ENCODE measurements around the gene MCM9. TPM values are rescaled to one million over a fixed set of nuclear protein-coding genes. Genes with fewer than 3 reads are reported as not detected.

Gene MCM9
- total RNA-seq, 1 experiment from 2014 or later, result 18.6 TPM

DNA sequence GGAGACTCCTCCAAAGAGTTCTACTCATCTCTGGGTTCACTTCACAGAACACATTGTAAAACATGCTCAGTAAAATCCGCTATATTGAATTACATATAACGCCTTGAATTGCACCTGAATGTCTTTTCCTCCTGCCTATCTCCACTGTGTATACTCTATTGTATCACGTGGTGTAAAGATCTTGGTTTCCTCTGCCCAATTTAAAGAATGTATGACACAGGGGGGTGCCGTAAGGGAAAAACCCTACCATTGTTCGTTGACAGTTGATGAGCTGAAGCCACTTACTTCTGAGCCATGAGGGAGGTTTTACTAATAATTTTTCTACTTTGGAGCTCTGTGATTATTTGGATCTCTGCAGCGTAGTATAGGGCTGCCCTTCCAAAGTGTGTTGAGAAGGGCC is 35.0 kb downstream of the MCM9 start:
- no peak for DNase-seq
- H3K4me1 ChIP-seq (ENCODE audit: insufficient read depth, low read length), result peaks cover 3% of the 10 kb centered on the region; the same call in 1 of the 2 replicates
- Mint-ChIP-seq H3K27ac (peak overlapping the region in 2 of 3 experiments; percentile 8 to 21; a peak in 3 of 7 replicates), H3K4me1 (peaks cover 27 to 37% of the 10 kb centered on the region in 2 experiments), H3K27me3 (ENCODE audit: low read depth) (no peaks in the 10 kb centered on the region), H3K9me3 (no peaks in the 10 kb centered on the region), H3K36me3 (ENCODE audit: insufficient read depth in 1 of 3, low read depth in 3 of 3) (peaks cover 19 to 59% (median 50%) of the 10 kb centered on the region in 3 experiments), H3K4me3 (no peak overlapping the region)
- H3K23me2 ChIP-seq (ENCODE audit: insufficient read length, low read depth, low read length, poor library complexity, severe bottlenecking), result no peaks in the 10 kb centered on the region
- no peak overlapping the region for H3K4me2 ChIP-seq (ENCODE audit: insufficient read depth, insufficient read length, low read length)
- H2BK120ac ChIP-seq (ENCODE audit: low read depth, low read length, poor library complexity, severe bottlenecking), result no peak overlapping the region
- TF ChIP-seq, protein P1, sequence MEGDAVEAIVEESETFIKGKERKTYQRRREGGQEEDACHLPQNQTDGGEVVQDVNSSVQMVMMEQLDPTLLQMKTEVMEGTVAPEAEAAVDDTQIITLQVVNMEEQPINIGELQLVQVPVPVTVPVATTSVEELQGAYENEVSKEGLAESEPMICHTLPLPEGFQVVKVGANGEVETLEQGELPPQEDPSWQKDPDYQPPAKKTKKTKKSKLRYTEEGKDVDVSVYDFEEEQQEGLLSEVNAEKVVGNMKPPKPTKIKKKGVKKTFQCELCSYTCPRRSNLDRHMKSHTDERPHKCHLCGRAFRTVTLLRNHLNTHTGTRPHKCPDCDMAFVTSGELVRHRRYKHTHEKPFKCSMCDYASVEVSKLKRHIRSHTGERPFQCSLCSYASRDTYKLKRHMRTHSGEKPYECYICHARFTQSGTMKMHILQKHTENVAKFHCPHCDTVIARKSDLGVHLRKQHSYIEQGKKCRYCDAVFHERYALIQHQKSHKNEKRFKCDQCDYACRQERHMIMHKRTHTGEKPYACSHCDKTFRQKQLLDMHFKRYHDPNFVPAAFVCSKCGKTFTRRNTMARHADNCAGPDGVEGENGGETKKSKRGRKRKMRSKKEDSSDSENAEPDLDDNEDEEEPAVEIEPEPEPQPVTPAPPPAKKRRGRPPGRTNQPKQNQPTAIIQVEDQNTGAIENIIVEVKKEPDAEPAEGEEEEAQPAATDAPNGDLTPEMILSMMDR (conservative IDR thresholded peaks at IDR 0.05), result no peak
- H3K4ac ChIP-seq (ENCODE audit: low read depth, low read length), result no peak overlapping the region
- no peaks in the 10 kb centered on the region for H3K27me3 ChIP-seq (ENCODE audit: insufficient read depth, low read length)
- H3K9me3 ChIP-seq (ENCODE audit: control insufficient read depth, low read depth, low read length), result no peaks in the 10 kb centered on the region
- no peak overlapping the region for H3K14ac ChIP-seq (ENCODE audit: insufficient read depth, low read length)
- H3K56ac ChIP-seq (ENCODE audit: insufficient read length, low read depth, low read length), result no peak overlapping the region
- no peak overlapping the region for H2BK5ac ChIP-seq (ENCODE audit: insufficient read length, low read length)
- WGBS (ENCODE audit: extremely low coverage, insufficient read length, low lambda C conversion rate), result no CpG with 5 or more reads among the region's 6 CpGs
- no peak overlapping the region for H2BK12ac ChIP-seq (ENCODE audit: insufficient read length, low read depth, low read length)
- no peak overlapping the region for H4K91ac ChIP-seq (ENCODE audit: insufficient read length, low read depth, low read length)
- H3K79me1 ChIP-seq (ENCODE audit: insufficient read depth, low read depth, low read length, poor library complexity, severe bottlenecking), result no peaks in the 10 kb centered on the region
- H4K5ac ChIP-seq (ENCODE audit: insufficient read length, low read depth, low read length), result no peak overlapping the region
- no peak overlapping the region for H2AFZ ChIP-seq (ENCODE audit: low read length)
- no peak overlapping the region for H2BK20ac ChIP-seq (ENCODE audit: low read depth, low read length, poor library complexity, severe bottlenecking)
- no peak overlapping the region for H2BK15ac ChIP-seq (ENCODE audit: low read depth, low read length)
- H3K18ac ChIP-seq (ENCODE audit: insufficient read length, low read depth, low read length), result no peak overlapping the region
- no peaks in the 10 kb centered on the region for H4K20me1 ChIP-seq (ENCODE audit: control insufficient read depth, insufficient read depth, insufficient read length)
- H3K23ac ChIP-seq (ENCODE audit: insufficient read length, low read depth, low read length), result no peak overlapping the region
- no peak overlapping the region for H2AK5ac ChIP-seq (ENCODE audit: insufficient read length, low read length)
- no peak overlapping the region for H3K27ac ChIP-seq (ENCODE audit: insufficient read length, low read depth, low read length)
- H3K79me2 ChIP-seq (ENCODE audit: insufficient read depth, low read length), result peaks cover 32% of the 10 kb centered on the region; the same call in 1 of the 2 replicates
- no peak overlapping the region for H4K8ac ChIP-seq (replicated peaks; ENCODE audit: insufficient read length, low read depth, low read length)
- no peak overlapping the region for H3T11ph ChIP-seq (ENCODE audit: low read length)
- no peak overlapping the region for H3K9ac ChIP-seq (ENCODE audit: extremely low read depth, insufficient read length, low read length)

Measured in H9 (cell line).